ENCODE results near the gene LMNTD2.

GRCh38 chr11:601573-602245 is 41.2 kb upstream of the LMNTD2 start:
- no peak for TF ChIP-seq GATA3 (IDR thresholded peaks at IDR 0.05; ENCODE audit: low read depth, low read length)
- no peak for TF ChIP-seq GATA2 (IDR thresholded peaks at IDR 0.05; ENCODE audit: low read depth, low read length)
